Measurements from ENCODE around the gene MTMR12.

The MTMR12 gene

DNA sequence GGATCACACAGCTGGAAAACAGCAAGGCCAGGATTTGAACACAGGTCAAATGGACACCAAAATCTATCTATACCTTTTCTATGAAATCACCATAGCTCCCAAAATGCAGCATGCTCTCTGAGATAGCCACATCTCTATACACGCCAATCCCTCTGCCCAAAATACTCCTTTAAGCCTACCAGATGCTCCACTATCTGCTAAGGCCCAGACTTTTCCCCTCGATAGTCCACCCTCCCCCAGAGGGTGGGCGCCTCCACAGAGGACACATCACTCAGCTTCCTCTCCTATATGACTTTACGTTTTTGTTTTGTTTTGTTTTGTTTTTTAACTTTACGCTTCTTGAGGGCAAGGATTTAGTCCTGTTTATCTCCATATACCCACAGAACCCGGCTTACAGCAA lies 46.8 kb downstream of the MTMR12 start:
- Histone ChIP-seq H3K9me3 (ENCODE audit: control insufficient read depth, low read length) (no peaks in the 10 kb centered on the region), H3K4me1 (ENCODE audit: control insufficient read depth, insufficient read depth, low read length, poor library complexity, severe bottlenecking) (no peaks in the 10 kb centered on the region), H3K4me3 (ENCODE audit: insufficient read depth, low read depth, low read length, poor library complexity, severe bottlenecking) (no peak overlapping the region), H3K27ac (ENCODE audit: insufficient read depth, low read length, poor library complexity, severe bottlenecking) (no peak overlapping the region), H3K27me3 (replicated peaks; ENCODE audit: control insufficient read depth, insufficient read depth, low read length, poor library complexity, severe bottlenecking) (no peaks in the 10 kb centered on the region), H3K36me3 (ENCODE audit: control insufficient read depth, insufficient read depth, low read length) (peaks cover 55% of the 10 kb centered on the region)
- no peak for DNase-seq

DNA sequence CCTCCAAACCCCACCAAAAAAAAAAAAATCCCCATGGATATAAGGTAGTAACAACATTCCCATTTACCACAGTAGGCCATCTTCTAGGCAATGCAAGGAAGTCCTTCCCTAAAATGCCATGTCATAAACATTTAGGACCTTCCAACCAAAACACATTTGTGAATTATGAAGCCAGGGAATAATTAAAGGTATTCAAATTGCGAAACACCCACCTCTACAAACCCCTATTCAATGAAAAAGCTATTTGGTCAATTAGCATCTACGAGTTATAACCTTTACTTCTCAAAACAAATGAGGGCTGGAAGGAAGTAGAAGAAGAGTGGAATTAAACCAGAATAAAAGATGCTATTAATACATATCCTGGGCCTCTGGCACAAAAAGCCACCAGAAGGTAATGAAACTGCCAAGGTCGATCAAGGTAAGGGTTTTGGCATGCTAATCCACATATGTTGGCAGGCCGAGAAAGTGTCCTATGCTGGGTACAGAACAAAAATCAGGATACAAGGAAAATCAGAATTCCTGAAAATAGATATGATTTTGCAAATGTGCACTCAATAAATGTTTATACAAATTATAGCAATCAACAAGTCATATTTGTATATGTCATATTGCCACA lies 47.7 kb downstream of the MTMR12 start:
- DNase-seq = no peak
- Histone ChIP-seq H3K4me1 (ENCODE audit: control insufficient read depth, insufficient read depth, low read length, poor library complexity, severe bottlenecking) (no peaks in the 10 kb centered on the region), H3K27me3 (replicated peaks; ENCODE audit: control insufficient read depth, insufficient read depth, low read length, poor library complexity, severe bottlenecking) (no peaks in the 10 kb centered on the region), H3K4me3 (ENCODE audit: insufficient read depth, low read depth, low read length, poor library complexity, severe bottlenecking) (no peak overlapping the region), H3K27ac (ENCODE audit: insufficient read depth, low read length, poor library complexity, severe bottlenecking) (no peak overlapping the region), H3K36me3 (ENCODE audit: control insufficient read depth, insufficient read depth, low read length) (peaks cover 51% of the 10 kb centered on the region), H3K9me3 (ENCODE audit: control insufficient read depth, low read length) (no peaks in the 10 kb centered on the region)

DNA sequence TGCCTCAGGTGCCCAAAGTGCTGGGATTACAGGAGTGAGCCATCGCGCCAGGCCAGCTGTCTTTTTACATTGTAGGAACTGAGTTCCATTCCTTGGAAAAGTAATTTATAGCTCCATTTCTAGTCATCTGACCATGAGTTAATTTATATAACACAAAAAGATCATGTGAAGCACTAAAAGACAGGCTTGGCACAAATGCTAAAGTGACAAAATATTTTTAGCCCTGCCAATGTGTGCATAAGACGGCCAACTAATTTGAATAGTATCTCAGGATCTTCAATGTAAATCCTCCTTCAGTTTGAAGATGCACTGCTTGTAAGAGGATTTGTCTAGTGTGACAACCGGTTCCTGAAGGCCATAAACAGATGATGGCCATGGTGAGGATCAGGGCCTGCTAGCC lies 49.1 kb downstream of the MTMR12 start:
- Histone ChIP-seq H3K27ac (ENCODE audit: insufficient read depth, low read length, poor library complexity, severe bottlenecking) (no peak overlapping the region), H3K27me3 (replicated peaks; ENCODE audit: control insufficient read depth, insufficient read depth, low read length, poor library complexity, severe bottlenecking) (no peaks in the 10 kb centered on the region), H3K36me3 (ENCODE audit: control insufficient read depth, insufficient read depth, low read length) (peaks cover 61% of the 10 kb centered on the region), H3K4me3 (ENCODE audit: insufficient read depth, low read depth, low read length, poor library complexity, severe bottlenecking) (no peak overlapping the region), H3K4me1 (ENCODE audit: control insufficient read depth, insufficient read depth, low read length, poor library complexity, severe bottlenecking) (no peaks in the 10 kb centered on the region), H3K9me3 (ENCODE audit: control insufficient read depth, low read length) (no peaks in the 10 kb centered on the region)
- no peak for DNase-seq

DNA sequence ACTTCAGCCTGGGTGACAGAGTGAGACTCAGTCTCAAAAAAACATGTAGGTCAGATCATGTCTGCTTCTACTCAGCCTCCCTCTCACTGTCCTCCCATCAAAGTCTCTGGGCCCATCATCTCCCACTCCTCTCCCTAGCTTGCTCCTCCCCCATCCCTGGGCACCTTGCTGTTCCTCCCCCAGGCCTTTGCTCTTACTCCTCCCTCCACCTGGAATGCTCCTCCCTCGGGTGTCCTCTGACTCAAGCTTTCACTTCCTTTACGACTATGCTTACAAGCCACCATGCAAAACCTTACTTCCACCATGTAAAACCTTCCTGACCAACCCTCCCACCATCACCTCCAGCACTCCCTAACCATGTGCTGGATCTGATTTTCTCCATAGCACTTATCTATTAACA lies 51.5 kb downstream of the MTMR12 start:
- no peak overlapping the region for H3K4me3 ChIP-seq (ENCODE audit: insufficient read depth, low read depth, low read length, poor library complexity, severe bottlenecking)
- H3K9me3 ChIP-seq (ENCODE audit: control insufficient read depth, low read length) = no peaks in the 10 kb centered on the region
- no peaks in the 10 kb centered on the region for H3K27me3 ChIP-seq (replicated peaks; ENCODE audit: control insufficient read depth, insufficient read depth, low read length, poor library complexity, severe bottlenecking)
- peaks cover 40% of the 10 kb centered on the region for H3K36me3 ChIP-seq (ENCODE audit: control insufficient read depth, insufficient read depth, low read length)
- no peak overlapping the region for H3K27ac ChIP-seq (ENCODE audit: insufficient read depth, low read length, poor library complexity, severe bottlenecking)
- DNase-seq = no peak
- H3K4me1 ChIP-seq (ENCODE audit: control insufficient read depth, insufficient read depth, low read length, poor library complexity, severe bottlenecking) = no peaks in the 10 kb centered on the region

DNA sequence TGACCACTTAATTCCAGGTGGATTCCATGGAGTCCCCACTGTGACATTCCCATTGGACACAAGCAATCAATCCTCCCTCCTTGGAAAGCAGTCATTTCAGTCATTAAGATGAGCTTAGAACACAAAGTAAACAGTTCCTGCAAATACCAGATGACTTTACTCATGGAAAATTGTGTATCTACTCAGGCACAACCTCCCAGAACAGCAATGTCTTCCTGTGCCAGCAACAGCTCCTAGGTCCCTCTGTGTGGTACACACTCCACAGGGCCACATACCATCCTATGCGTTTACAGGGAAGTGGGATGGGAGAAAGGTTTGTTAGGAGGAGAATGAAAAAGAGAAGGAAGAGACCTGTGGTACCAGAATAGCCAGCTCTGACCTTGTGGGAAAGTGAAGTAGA lies 53.7 kb downstream of the MTMR12 start:
- Histone ChIP-seq H3K27ac (ENCODE audit: insufficient read depth, low read length, poor library complexity, severe bottlenecking) (no peak overlapping the region), H3K27me3 (replicated peaks; ENCODE audit: control insufficient read depth, insufficient read depth, low read length, poor library complexity, severe bottlenecking) (no peaks in the 10 kb centered on the region), H3K4me1 (ENCODE audit: control insufficient read depth, insufficient read depth, low read length, poor library complexity, severe bottlenecking) (no peaks in the 10 kb centered on the region), H3K4me3 (ENCODE audit: insufficient read depth, low read depth, low read length, poor library complexity, severe bottlenecking) (no peak overlapping the region), H3K36me3 (ENCODE audit: control insufficient read depth, insufficient read depth, low read length) (peaks cover 49% of the 10 kb centered on the region), H3K9me3 (ENCODE audit: control insufficient read depth, low read length) (no peaks in the 10 kb centered on the region)
- DNase-seq = no peak

DNA sequence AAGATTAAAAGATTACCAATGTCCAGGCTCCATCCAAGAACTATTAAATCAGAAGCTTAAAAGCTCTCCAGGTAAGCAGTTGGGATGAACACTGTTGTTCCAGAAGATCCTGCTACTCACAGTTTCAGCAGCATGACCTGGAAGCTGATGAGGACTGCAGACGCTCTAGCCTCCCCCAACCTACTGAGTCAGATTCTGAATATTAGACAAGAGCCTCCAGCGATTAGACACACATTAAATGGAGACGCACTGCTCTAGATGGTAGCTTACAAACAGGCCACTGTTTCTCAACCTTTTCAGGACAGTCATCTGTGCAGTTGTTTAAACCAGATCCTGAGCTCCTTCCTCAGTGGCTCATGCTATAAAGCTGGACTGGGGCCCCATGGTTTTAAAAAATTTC lies 54.3 kb downstream of the MTMR12 start:
- Histone ChIP-seq H3K4me1 (ENCODE audit: control insufficient read depth, insufficient read depth, low read length, poor library complexity, severe bottlenecking) (no peaks in the 10 kb centered on the region), H3K4me3 (ENCODE audit: insufficient read depth, low read depth, low read length, poor library complexity, severe bottlenecking) (no peak overlapping the region), H3K9me3 (ENCODE audit: control insufficient read depth, low read length) (no peaks in the 10 kb centered on the region), H3K27me3 (replicated peaks; ENCODE audit: control insufficient read depth, insufficient read depth, low read length, poor library complexity, severe bottlenecking) (no peaks in the 10 kb centered on the region), H3K36me3 (ENCODE audit: control insufficient read depth, insufficient read depth, low read length) (peaks cover 47% of the 10 kb centered on the region), H3K27ac (ENCODE audit: insufficient read depth, low read length, poor library complexity, severe bottlenecking) (no peak overlapping the region)
- DNase-seq = no peak

DNA sequence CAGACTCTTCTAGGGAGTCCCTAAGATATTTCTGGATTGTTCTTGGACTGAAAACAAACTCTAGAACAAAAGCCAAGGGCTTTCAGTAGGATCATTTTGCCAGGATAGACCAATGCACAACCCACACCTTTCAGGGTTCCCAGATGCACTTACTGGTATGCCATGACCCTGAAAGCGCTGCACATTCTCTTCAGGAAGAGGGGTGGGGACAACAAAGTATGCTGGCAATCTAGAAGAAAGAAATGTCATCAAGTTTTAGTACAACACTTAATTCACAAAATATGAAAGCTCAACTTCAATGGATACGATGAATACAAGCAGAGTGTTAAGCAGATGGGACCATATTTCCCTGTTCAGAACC lies 57.2 kb downstream of the MTMR12 start:
- DNase-seq = no peak
- Histone ChIP-seq H3K4me1 (ENCODE audit: control insufficient read depth, insufficient read depth, low read length, poor library complexity, severe bottlenecking) (no peaks in the 10 kb centered on the region), H3K27ac (ENCODE audit: insufficient read depth, low read length, poor library complexity, severe bottlenecking) (no peak overlapping the region), H3K36me3 (ENCODE audit: control insufficient read depth, insufficient read depth, low read length) (peaks cover 49% of the 10 kb centered on the region), H3K27me3 (replicated peaks; ENCODE audit: control insufficient read depth, insufficient read depth, low read length, poor library complexity, severe bottlenecking) (no peaks in the 10 kb centered on the region), H3K4me3 (ENCODE audit: insufficient read depth, low read depth, low read length, poor library complexity, severe bottlenecking) (no peak overlapping the region), H3K9me3 (ENCODE audit: control insufficient read depth, low read length) (no peaks in the 10 kb centered on the region)

DNA sequence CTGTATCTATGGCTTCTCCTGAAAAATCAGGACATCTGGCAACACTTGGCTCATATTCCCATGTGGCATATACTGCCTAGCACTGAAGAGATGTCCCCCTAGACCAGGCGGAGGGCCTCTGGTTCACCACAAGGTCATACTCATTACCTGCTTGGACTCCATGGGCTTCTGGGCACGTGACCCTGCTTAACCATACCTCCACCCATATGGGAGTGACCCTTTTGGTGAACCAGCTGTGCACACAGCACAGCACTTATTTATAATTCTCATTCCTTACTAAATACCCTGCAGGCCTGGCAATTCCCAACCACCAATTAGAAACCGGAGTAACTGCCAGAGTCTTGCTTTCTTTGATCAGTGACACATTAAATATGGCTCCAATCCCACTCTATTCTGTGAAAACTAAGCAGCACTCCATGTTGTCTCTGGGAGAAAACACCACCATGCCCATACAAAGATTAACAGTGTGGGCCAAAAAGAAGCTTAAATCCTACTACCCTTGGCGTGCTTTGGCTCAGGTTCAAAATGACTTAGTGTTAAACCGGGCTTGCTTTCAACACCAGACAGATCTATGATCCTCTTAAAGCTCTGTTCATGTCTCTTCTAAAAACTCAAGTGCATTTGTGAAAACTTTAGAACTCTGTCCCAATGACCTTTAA lies 57.7 kb downstream of the MTMR12 start:
- Histone ChIP-seq H3K9me3 (ENCODE audit: control insufficient read depth, low read length) (no peaks in the 10 kb centered on the region), H3K4me1 (ENCODE audit: control insufficient read depth, insufficient read depth, low read length, poor library complexity, severe bottlenecking) (no peaks in the 10 kb centered on the region), H3K36me3 (ENCODE audit: control insufficient read depth, insufficient read depth, low read length) (peaks cover 50% of the 10 kb centered on the region), H3K4me3 (ENCODE audit: insufficient read depth, low read depth, low read length, poor library complexity, severe bottlenecking) (no peak overlapping the region), H3K27me3 (replicated peaks; ENCODE audit: control insufficient read depth, insufficient read depth, low read length, poor library complexity, severe bottlenecking) (no peaks in the 10 kb centered on the region), H3K27ac (ENCODE audit: insufficient read depth, low read length, poor library complexity, severe bottlenecking) (no peak overlapping the region)
- DNase-seq = no peak

DNA sequence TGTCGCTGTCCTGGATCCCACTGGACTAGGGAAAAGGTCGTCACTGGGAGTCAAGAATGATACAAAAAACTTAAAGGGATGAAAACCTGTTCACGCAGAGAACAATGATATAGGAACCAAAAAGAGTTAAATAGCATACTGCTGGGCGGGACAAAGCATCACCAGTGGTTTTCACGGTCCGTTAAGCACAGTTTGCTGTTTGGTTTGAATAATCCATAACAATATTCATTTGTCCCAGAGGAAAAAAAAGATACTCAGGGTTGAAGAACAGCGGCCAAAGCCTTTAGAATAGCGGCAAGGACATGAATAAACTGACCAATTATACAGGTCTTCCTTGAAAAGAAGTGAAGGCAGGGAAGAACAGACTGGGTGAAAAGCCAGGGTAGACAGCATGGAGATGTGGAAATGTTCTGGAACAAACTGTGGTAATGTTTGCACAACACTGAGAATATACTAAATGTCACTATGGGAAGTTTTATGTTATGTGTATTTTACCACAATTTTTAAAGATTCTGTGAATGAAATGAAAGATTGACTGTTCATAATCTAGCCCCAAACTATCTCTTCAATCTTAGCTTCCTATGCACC lies 60.8 kb downstream of the MTMR12 start:
- H3K36me3 ChIP-seq (ENCODE audit: control insufficient read depth, insufficient read depth, low read length) = peaks cover 66% of the 10 kb centered on the region
- no peaks in the 10 kb centered on the region for H3K9me3 ChIP-seq (ENCODE audit: control insufficient read depth, low read length)
- H3K27ac ChIP-seq (ENCODE audit: insufficient read depth, low read length, poor library complexity, severe bottlenecking) = no peak overlapping the region
- no peak overlapping the region for H3K4me3 ChIP-seq (ENCODE audit: insufficient read depth, low read depth, low read length, poor library complexity, severe bottlenecking)
- DNase-seq = no peak
- no peaks in the 10 kb centered on the region for H3K27me3 ChIP-seq (replicated peaks; ENCODE audit: control insufficient read depth, insufficient read depth, low read length, poor library complexity, severe bottlenecking)
- H3K4me1 ChIP-seq (ENCODE audit: control insufficient read depth, insufficient read depth, low read length, poor library complexity, severe bottlenecking) = no peaks in the 10 kb centered on the region

DNA sequence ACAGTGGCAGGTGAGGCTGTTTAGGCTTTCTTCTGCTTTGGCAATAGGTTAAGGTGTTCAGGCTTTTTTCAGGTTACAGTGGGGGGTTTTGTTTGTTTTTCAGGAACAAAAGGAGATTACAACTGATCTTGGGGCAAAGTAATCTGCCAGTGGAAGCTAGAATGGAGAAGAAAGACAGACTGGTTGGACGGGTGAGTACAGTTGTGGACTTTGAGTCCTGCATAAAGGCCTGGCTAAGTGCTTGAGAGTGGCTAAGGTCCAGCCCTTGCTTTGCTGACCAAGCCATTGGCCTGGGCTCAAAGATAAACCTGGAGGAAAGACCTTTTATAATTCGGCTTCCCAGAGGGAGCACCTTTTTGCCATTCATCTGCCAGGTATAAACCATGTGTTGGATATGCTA lies 63.1 kb downstream of the MTMR12 start:
- DNase-seq = no peak
- Histone ChIP-seq H3K36me3 (ENCODE audit: control insufficient read depth, insufficient read depth, low read length) (peaks cover 57% of the 10 kb centered on the region), H3K27ac (ENCODE audit: insufficient read depth, low read length, poor library complexity, severe bottlenecking) (no peak overlapping the region), H3K27me3 (replicated peaks; ENCODE audit: control insufficient read depth, insufficient read depth, low read length, poor library complexity, severe bottlenecking) (no peaks in the 10 kb centered on the region), H3K4me3 (ENCODE audit: insufficient read depth, low read depth, low read length, poor library complexity, severe bottlenecking) (no peak overlapping the region), H3K9me3 (ENCODE audit: control insufficient read depth, low read length) (no peaks in the 10 kb centered on the region), H3K4me1 (ENCODE audit: control insufficient read depth, insufficient read depth, low read length, poor library complexity, severe bottlenecking) (no peaks in the 10 kb centered on the region)
